Stimulated activated naive CD4-positive, alpha-beta T cell treated with Interleukin-2 at 50 U/mL for 16 hours (primary cell): Measurements from ENCODE around the gene ZNF614.
"Not testable (repeated sequence)": the region's sequence is repeated elsewhere in the genome, so short reads cannot be mapped to it uniquely, and the experiment has no call there.

ENCODE experiments used
- DNase-seq: peaks from one replicate; lab custom pipeline; 2025; lab: John Stamatoyannopoulos, UW

ZNF614 gene

DNA sequence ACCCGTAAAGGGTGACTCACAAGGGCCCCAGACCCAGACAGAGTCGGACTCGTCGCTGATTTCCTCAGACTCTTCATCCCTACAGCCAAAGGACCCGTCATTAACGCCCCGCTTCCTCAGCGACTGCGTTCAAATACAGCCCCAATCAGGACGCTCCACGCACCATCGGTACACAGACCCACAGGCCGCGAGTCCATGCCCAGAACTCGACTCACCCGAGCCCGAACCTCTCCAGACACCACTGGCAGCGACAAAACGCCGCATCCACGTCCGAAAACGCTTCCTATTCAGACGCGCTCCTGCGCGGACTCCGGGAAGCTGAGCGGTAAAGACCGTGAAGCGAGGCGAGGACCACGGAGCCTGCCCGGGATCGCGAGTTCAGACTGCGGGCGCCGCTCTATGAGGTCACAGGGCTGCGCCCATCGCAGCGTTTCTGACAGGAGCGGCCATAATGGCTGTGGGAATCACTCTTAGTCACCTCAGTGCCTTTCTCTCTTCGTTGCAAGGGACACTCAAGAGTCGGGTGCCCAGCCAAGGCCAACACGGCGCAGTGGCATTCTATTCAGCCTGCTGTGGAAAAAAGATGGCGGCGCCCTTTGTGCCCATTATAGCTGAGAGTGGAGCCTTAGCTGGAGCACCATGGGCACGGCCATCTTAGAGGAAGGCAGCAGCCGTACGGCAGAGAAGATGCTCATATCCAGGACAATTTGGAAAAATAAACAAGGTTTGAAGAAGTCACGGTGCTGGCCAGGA is at the start of gene ZNF614:
Gene ZNF614, minus strand, starts transcription at position 353 of the 753 bp plus-strand sequence. CDS start 2,634 bp downstream, outside the sequence.
- peak; percentile 79 for DNase-seq

- no peak for DNase-seq
Observed at GRCh38 chr19:52070496-52070895, 42.3 kb upstream of the ZNF614 start.

DNA sequence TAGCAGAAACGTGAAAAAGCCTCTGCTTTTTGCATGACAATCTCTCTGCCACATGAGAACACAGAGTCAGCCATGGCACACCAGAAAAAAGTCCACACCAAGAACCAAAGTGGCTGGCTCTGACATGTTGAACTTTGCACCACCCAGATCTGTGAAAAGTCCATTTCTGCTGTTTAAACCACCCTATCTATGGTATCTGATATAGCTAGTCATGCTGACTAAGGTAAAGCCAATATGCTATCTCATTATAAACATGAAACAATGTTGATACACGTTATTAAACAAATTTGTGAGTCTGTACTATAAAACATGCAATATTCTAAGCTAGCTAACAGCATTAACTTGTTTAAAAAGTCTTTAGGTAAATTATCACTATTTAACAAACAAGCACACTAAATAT is 41.5 kb upstream of the ZNF614 start:
- no peak for DNase-seq

GRCh38 chr19:52066258-52066863 is 38.2 kb upstream of the ZNF614 start:
- DNase-seq = no peak

DNA sequence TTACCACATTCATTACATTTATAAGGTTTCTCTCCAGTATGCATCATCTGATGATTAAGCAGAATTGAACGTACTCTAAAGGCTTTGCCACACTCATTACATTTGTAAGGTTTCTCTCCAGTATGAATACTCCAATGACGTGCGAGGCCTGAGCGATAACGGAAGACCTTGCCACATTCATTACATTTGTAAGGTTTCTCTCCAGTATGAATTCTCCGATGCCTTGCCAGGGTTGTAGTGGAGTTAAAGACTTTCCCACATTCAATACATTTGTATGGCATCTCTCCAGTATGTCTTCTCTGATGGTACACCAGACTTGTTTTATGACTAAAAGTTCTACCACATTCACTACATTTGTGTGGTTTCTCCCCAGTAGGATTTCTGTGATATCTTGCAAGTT is 37.2 kb upstream of the ZNF614 start:
- no peak for DNase-seq

GRCh38 chr19:52056480-52056879 is 28.3 kb upstream of the ZNF614 start:
- DNase-seq = not testable (repeated sequence)

- not testable (repeated sequence) for DNase-seq
Observed at GRCh38 chr19:52051736-52052135, 23.6 kb upstream of the ZNF614 start.

GRCh38 chr19:52048555-52049501 is 20.6 kb upstream of the ZNF614 start, which contains the start of gene ZNF432:
TSS of gene ZNF432 (minus strand) at chr19:52048838. CDS start at chr19:52046868, 1,970 bp downstream.
- DNase-seq = peak; percentile 77

GRCh38 chr19:52039169-52039568 is 11.0 kb upstream of the ZNF614 start:
- no peak for DNase-seq

DNA sequence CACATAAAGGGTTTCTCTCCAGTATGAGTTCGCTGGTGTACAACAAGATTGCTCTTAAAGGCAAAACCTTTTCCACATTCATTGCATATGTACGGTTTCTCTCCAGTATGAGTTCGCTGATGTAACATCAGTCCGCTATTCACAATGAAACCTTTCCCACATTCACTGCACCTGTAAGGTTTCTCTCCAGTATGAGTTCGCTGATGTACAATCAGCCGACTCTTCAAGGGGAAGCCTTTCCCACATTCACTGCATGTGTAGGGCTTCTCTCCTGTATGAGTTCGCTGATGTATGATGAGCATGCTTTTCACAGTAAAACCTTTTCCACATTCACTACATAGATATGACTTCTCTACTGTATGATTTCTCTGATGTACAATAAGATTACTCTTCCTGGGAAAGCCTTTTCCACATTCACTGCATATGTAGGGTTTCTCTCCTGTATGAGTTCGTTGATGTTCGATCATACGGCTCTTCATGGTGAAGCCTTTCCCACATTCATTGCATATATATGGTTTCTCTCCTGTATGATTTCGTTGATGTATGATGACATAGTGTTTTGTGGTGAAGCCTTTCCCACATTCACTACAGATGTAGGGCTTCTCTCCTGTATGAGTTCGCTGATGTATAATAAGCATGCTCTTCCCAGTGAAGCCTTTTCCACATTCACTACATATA is 6.0 kb upstream of the ZNF614 start:
- no peak for DNase-seq

GRCh38 chr19:52028780-52029123 is 573 bp upstream of the ZNF614 start:
- no peak for DNase-seq

DNA sequence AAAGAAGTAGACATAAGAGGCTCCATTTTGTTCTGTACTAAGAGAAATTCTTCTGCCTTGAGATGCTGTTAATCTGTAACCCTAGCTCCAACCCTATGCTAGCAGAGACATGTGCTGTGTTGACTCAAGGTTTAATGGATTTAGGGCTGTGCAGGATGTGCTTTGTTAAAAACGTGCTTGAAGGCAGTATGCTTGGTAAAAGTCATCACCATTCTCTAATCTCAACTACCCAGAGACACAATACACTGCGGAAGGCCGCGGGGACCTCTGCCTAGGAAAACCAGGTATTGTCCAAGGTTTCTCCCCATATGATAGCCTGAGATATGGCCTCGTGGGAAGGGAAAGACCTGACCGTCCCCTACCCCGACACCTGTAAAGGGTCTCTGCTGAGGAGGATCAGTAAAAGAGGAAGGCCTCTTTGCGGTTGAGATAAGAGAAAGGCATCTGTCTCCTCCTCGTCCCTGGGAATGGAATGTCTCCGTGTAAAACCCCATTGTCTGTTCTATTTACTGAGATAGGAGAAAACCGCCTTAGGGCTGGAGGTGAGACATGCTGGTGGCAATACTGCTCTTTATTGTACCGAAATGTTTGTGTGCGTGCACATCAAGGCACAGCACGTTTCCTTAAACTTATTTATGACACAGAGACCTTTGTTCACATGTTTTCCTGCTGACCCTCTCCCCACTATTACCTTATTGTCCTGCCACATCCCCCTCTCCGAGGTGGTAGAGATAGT is 1.8 kb downstream of the ZNF614 start:
- not testable (repeated sequence) for DNase-seq

DNA sequence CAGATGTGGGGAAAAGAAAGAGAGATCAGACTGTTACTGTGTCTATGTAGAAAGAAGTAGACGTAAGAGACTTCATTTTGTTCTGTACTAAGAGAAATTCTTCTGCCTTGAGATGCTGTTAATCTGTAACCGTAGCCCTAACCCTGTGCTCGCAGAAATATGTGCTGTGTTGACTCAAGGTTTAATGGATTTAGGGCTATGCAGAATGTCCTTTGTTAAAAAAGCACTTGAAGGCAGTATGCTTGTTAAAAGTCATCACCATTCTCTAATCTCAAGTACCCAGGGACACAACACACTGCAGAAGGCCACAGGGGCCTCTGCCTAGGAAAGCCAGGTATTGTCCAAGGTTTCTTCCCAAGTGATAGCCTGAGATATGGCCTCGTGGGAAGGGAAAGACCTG is 3.7 kb downstream of the ZNF614 start:
- DNase-seq = not testable (repeated sequence)

DNA sequence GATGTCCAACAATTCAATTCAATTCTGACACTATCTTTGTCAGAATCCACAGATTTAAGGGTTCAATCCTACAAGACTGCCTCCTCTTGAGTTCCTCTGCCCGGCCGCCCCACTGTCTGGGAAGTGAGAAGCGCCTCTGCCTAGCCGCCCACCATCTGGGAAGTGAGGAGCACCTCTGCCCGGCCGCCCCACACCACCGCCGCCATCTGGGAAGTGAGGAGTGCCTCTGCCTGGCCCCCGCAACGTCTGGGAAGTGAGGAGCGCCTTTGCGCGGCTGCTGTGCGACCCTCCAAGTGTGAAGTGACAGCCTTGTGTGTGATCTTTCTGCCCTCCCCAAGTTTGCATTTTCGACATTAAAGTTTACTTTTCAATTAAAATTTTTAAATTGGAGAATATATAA is 6.0 kb downstream of the ZNF614 start:
- DNase-seq = no peak

DNA sequence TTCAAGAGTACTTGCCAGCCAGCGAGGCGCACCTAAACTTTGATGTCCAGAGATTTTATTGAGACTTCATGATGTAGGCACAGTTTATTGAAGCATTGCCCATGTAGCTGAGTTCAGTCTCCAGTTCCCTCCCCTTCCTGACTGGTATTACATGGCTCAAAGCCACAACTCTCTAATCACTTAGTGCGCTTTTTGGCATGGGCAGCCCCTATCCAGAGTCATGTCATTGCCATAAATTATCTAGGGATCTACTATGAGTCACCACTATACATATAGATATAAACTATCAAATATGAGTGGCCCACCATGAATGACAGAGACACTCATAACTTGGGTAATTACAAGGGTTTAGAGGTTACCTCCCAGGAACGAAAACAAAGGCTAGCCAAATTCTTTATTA is 7.7 kb downstream of the ZNF614 start:
- DNase-seq = no peak

GRCh38 chr19:52010674-52011073 is 17.5 kb downstream of the ZNF614 start:
- no peak for DNase-seq

GRCh38 chr19:52007806-52008557 is 20.2 kb downstream of the ZNF614 start, which contains the start of gene ZNF615:
TSS of gene ZNF615 (minus strand) at chr19:52008211. CDS start at chr19:52003711, 4,500 bp downstream.
- DNase-seq = peak; percentile 82

GRCh38 chr19:52007451-52007805 is 20.8 kb downstream of the ZNF614 start:
- DNase-seq = no peak

- no peak for DNase-seq
Observed at GRCh38 chr19:51994048-51994644, 34.0 kb downstream of the ZNF614 start.

DNA sequence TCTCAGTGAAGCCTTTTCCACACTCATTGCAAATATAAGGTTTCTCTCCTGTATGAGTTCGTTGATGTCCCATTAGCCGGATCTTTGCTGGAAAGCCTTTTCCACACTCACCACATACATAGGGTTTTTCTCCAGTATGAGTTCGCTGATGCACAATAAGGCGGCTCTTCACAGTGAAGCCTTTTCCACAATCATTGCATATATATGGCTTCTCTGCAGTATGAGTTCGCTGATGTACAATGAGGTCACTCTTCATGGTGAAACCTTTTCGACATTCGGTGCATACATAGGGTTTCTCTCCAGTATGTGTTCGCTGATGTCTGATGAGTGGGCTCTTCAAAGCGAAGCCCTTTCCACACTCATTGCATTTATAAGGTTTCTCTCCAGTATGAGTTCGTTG is 34.8 kb downstream of the ZNF614 start:
- no peak for DNase-seq
